Measurements from ENCODE around the gene INO80.

GRCh38 chr15:40949756-40950207, 166.3 kb downstream of the INO80 start:
- TF ChIP-seq ZFX (IDR thresholded peaks at IDR 0.05) (no peak), CTCF (conservative IDR thresholded peaks at IDR 0.05) (no peak)

Measured in C4-2B (cell line).